Dermis microvascular lymphatic vessel endothelial cell (primary cell): ENCODE results near the gene RNF227. TPM values are rescaled to one million over a fixed set of nuclear protein-coding genes. Genes with fewer than 3 reads are reported as not detected.
A peak's percentile ranks its signal among the peaks of the same experiment; 100 is the strongest.

ENCODE experiments used
- DNase-seq, 2 donors: peaks; one replicate each; pipeline versions ENCODE4 v3.0.0 to v3.0.0-alpha.2; 2010; ENCODE audit warnings: low read depth in 2 of 2
- total RNA-seq: library from RNA; depleted of rRNA; stranded (reverse); fragments of >200 nt; gene quantifications from 2 replicates; pipeline ENCODE4 v1.2.1, GENCODE V29; 2014

RNF227 gene
- total RNA-seq, 1 donor from 2014 or later = 0.51 TPM

- DNase-seq = no peak
These were observed 14.9 kb upstream of the RNF227 start for GRCh38 chr17:7930841-7931631.

- peak in 1 of 2 donors; percentile 52 for DNase-seq
These were observed 13.3 kb upstream of the RNF227 start, which contains the start of gene KCNAB3 for GRCh38 chr17:7929158-7930023. Gene KCNAB3 (minus strand): TSS chr17:7929856. CDS start chr17:7929435, 421 bp downstream.

- no peak for DNase-seq
These were observed 11.5 kb upstream of the RNF227 start for GRCh38 chr17:7927596-7927995.

GRCh38 chr17:7922845-7923628 is 6.9 kb upstream of the RNF227 start:
- DNase-seq = peak; percentile 67 to 85

GRCh38 chr17:7922269-7922844 is 6.3 kb upstream of the RNF227 start:
- no peak for DNase-seq

GRCh38 chr17:7916808-7917207 is 719 bp upstream of the RNF227 start:
- peak in 1 of 2 donors; percentile 25 for DNase-seq

GRCh38 chr17:7916385-7916682 is 245 bp upstream of the RNF227 start:
- DNase-seq = no peak

GRCh38 chr17:7915179-7915610 is 894 bp downstream of the RNF227 start:
- peak in 1 of 2 donors; percentile 72 for DNase-seq

GRCh38 chr17:7912927-7913524 is 3.1 kb downstream of the RNF227 start:
- DNase-seq = peak; percentile 66 to 79

- no peak for DNase-seq
These were observed 5.0 kb downstream of the RNF227 start for GRCh38 chr17:7911116-7911515.

GRCh38 chr17:7910711-7911110 is 5.4 kb downstream of the RNF227 start:
- DNase-seq = no peak

GRCh38 chr17:7910281-7910680 is 5.8 kb downstream of the RNF227 start:
- no peak for DNase-seq

- DNase-seq = no peak
These were observed 7.0 kb downstream of the RNF227 start for GRCh38 chr17:7909089-7909488.

- no peak for DNase-seq
These were observed 12.7 kb downstream of the RNF227 start for GRCh38 chr17:7903154-7904103.

- peak; percentile 61 to 70 for DNase-seq
These were observed 18.3 kb downstream of the RNF227 start for GRCh38 chr17:7897773-7898172.

GRCh38 chr17:7897090-7897489 is 19.0 kb downstream of the RNF227 start:
- DNase-seq = no peak

GRCh38 chr17:7894866-7895265 is 21.2 kb downstream of the RNF227 start:
- no peak for DNase-seq

- no peak for DNase-seq
These were observed 21.9 kb downstream of the RNF227 start for GRCh38 chr17:7894226-7894625.

GRCh38 chr17:7893187-7893880 is 22.8 kb downstream of the RNF227 start:
- no peak for DNase-seq
